Testis (tissue), 3 donors: ENCODE results near the gene DELE1. TPM values are rescaled to one million over a fixed set of nuclear protein-coding genes. Genes with fewer than 3 reads are reported as not detected.

ENCODE experiments used
- DNase-seq: peaks from one replicate; pipeline ENCODE4 v3.0.0-alpha.2; 2019
- H3K27ac ChIP-seq, 2 donors: fragments of 200-600 bp; sonication (generic); one replicate each; pipeline ENCODE4 v1.5.1; 2019
- H3K27me3 ChIP-seq: fragments of 200-600 bp; sonication (generic); one replicate; pipeline ENCODE4 v1.5.1; 2019
- H3K36me3 ChIP-seq: fragments of 200-600 bp; sonication (generic); one replicate; pipeline ENCODE4 v1.5.1; 2017; ENCODE audit warnings: low read depth; ENCODE audit errors: missing control alignments
- H3K4me1 ChIP-seq: fragments of 200-600 bp; sonication (generic); one replicate; pipeline ENCODE4 v1.5.1; 2019
- H3K4me3 ChIP-seq, 2 donors: fragments of 200-600 bp; sonication (generic); one replicate each; pipeline ENCODE4 v1.5.1; 2017 to 2019
- H3K9me3 ChIP-seq: fragments of 200-600 bp; sonication (generic); one replicate; pipeline ENCODE4 v1.5.1; 2017
- POLR2A ChIP-seq: fragments of 450-650 bp; IDR thresholded peaks from one replicate; pipeline ENCODE4 v1.6.1; 2017; ENCODE audit warnings: antibody characterized with exemption, mild to moderate bottlenecking, moderate library complexity
- WGBS, 2 donors: methylation state at CpG; one replicate each; pipeline ENCODE4 v1.1.5; 2018; 5-methylcytosine and 5-hydroxymethylcytosine counted together
- intact Hi-C: fragments of 100-400 bp; cut with DNase I; formaldehyde crosslinking; loops from one replicate; pipeline ENCODE4 v1.15.1; 2023; ENCODE audit warnings: low total_unique reads
- polyA plus RNA-seq: library from polyadenylated mRNA; stranded (reverse); fragments of 350-450 nt; fragmentation: Illumina TruSeq; extraction: RNeasy Lipid Tissue Mini Kit (QIAGEN cat#74804); gene quantifications from one replicate; pipeline ENCODE4 v1.2.3, GENCODE V29; 2014; ENCODE audit warnings: low read depth, low replicate concordance; ENCODE audit not compliant: insufficient read depth
- total RNA-seq, 2 donors: library from RNA; depleted of rRNA; stranded (reverse); fragments of >200 nt; gene quantifications; one replicate each; pipeline ENCODE4 v1.2.3, GENCODE V29; 2016
- TF ChIP-seq, protein P1 (sequence below), 3 experiments: fragments of 450-650 bp in 2 of 3; fragments of 200-600 bp in 1 of 3; sonication (generic) in 1 of 3; IDR thresholded peaks; one replicate each; pipeline ENCODE4 v1.5.1; 2016 to 2019; ENCODE audit warnings: antibody characterized with exemption in 3 of 3, mild to moderate bottlenecking in 2 of 3, moderate library complexity in 1 of 3

DELE1 gene
- total and polyA plus RNA-seq, 3 donors from 2014 or later, result 51.2 to 75.8 (median 69.9) TPM

DNA sequence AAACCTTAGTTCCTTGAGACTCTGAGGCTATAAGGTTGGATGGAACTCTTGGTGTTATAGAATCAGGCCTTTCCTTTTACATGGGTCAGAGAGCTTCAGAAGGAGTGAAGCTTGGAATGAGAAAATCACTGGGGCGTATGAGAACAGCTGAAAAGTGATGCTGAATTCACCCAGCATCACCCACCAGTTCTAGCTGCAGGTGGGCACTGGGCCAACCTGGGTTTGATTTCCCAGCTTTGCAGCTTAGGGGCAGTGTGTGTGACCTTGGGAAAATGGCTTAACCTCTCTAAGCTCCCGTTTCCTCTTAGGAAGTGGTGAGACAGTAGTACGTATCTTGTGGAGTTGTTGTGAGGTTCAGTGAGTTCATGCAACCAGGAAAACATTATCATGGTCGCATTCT lies 23.6 kb downstream of the DELE1 start:
- Histone ChIP-seq H3K27me3 (no peaks in the 10 kb centered on the region), H3K9me3 (no peaks in the 10 kb centered on the region), H3K27ac (no peak overlapping the region), H3K4me1 (no peaks in the 10 kb centered on the region), H3K4me3 (no peak overlapping the region), H3K36me3 (no peaks in the 10 kb centered on the region)
- intact Hi-C loops, result no loop called here
- no peak for TF ChIP-seq POLR2A
- TF ChIP-seq, protein P1, sequence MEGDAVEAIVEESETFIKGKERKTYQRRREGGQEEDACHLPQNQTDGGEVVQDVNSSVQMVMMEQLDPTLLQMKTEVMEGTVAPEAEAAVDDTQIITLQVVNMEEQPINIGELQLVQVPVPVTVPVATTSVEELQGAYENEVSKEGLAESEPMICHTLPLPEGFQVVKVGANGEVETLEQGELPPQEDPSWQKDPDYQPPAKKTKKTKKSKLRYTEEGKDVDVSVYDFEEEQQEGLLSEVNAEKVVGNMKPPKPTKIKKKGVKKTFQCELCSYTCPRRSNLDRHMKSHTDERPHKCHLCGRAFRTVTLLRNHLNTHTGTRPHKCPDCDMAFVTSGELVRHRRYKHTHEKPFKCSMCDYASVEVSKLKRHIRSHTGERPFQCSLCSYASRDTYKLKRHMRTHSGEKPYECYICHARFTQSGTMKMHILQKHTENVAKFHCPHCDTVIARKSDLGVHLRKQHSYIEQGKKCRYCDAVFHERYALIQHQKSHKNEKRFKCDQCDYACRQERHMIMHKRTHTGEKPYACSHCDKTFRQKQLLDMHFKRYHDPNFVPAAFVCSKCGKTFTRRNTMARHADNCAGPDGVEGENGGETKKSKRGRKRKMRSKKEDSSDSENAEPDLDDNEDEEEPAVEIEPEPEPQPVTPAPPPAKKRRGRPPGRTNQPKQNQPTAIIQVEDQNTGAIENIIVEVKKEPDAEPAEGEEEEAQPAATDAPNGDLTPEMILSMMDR (IDR thresholded peaks at IDR 0.05), result no peak
- WGBS, 2 donors, result 81 to 83% methylated on average over 4 of the region's 4 CpGs
- no peak for DNase-seq

DNA sequence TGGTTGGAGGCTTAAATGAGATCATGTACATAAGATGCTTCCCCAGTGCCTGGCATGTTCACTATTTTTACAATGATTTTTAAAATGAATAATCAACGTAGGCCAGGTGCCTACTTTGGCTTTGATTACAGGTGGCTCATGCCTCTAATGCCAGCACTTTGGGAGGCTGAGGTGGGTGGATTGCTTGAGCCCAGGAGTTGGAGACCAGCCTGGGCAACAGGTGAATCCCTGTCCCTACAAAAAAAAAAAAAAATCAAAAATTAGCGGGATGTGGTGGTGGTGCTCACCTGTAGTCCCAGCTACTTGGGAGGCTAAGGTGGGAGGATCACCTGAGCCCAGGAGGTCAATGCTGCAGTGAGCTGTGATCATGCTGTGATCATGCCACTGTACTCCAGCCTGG lies 25.1 kb downstream of the DELE1 start:
- no peak overlapping the region for H3K27ac ChIP-seq
- H3K27me3 ChIP-seq, result no peaks in the 10 kb centered on the region
- WGBS, 2 donors, result 90% methylated on average over 2 of the region's 2 CpGs
- H3K36me3 ChIP-seq, result no peaks in the 10 kb centered on the region
- no peaks in the 10 kb centered on the region for H3K4me1 ChIP-seq
- intact Hi-C loops, result no loop called here
- no peak overlapping the region for H3K4me3 ChIP-seq
- DNase-seq, result no peak
- H3K9me3 ChIP-seq, result no peaks in the 10 kb centered on the region
- TF ChIP-seq POLR2A, result no peak
- TF ChIP-seq, protein P1 (IDR thresholded peaks at IDR 0.05), result no peak

DNA sequence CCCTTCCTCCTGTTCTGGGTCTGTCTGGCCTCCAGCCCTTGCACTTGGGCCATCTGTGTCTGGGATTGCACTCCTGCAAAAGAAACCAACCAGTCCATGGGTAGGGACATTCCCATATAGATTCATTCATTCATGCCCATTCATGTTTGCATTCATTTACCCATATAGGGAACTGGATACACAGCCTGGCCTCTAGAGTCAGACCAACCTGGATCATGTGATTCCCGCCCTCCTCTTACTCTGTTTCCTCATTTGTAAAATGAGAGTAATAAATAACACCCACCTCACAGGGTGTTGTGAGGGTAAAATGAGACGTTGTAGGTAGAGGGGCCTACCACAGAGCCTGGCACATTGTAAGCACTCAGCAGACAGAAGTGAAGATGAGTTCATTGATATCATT lies 25.8 kb downstream of the DELE1 start:
- TF ChIP-seq, protein P1 (IDR thresholded peaks at IDR 0.05), result no peak
- no peak for TF ChIP-seq POLR2A
- no peaks in the 10 kb centered on the region for H3K36me3 ChIP-seq
- H3K4me3 ChIP-seq, result no peak overlapping the region
- no peaks in the 10 kb centered on the region for H3K27me3 ChIP-seq
- DNase-seq, result no peak
- 69 to 86% methylated on average over 2 of the region's 2 CpGs for WGBS, 2 donors
- no peaks in the 10 kb centered on the region for H3K9me3 ChIP-seq
- H3K4me1 ChIP-seq, result no peaks in the 10 kb centered on the region
- intact Hi-C loops, result no loop called here
- H3K27ac ChIP-seq, result no peak overlapping the region

DNA sequence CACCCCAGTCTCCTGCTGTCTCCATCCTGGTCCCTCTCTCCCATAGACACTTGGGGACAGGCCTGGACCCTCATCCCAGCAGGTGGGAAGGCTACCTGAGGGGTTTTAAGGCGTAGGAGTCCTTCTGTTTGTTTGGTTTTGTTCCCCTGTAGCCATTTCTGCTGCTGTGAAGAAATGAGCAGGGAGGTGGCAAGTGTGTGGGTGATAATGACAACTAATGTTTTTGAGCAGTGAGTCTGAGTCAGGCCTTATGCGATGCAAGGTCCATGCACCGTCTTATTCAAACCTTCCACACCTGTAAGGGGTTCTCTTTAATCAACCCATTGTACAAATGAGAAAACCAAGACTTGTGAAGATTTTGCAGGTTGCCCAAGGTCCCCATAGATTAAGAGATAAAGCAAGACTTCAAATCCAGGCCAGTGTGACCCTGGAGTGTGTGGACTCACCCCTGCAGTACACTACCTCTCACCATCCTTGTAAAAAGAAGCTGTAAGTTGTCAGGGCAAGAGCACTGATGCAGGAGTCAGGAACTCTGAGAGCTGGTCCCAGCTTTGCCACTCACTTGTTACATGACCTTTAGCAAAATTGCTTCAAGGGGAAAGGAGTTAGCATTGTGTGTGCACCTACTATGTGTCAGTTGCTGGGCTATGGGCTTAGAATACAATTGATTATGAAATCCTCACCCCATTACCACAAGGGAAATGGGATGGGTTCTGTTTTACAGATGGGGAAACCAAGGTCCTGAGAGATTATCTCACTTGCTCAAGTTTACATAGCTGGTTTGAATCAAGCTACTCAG lies 26.7 kb downstream of the DELE1 start:
- Histone ChIP-seq H3K9me3 (no peaks in the 10 kb centered on the region), H3K4me1 (no peaks in the 10 kb centered on the region), H3K36me3 (no peaks in the 10 kb centered on the region), H3K27me3 (no peaks in the 10 kb centered on the region), H3K4me3 (no peak overlapping the region), H3K27ac (no peak overlapping the region)
- WGBS, 2 donors, result 96 to 99% methylated on average over 3 of the region's 3 CpGs
- no peak for DNase-seq
- TF ChIP-seq, protein P1 (IDR thresholded peaks at IDR 0.05), result no peak
- TF ChIP-seq POLR2A, result no peak
- intact Hi-C loops, result loop anchor here (10.0 kb wide), 1 partner anchor 66 kb away; no protein-coding TSS in a partner anchor

DNA sequence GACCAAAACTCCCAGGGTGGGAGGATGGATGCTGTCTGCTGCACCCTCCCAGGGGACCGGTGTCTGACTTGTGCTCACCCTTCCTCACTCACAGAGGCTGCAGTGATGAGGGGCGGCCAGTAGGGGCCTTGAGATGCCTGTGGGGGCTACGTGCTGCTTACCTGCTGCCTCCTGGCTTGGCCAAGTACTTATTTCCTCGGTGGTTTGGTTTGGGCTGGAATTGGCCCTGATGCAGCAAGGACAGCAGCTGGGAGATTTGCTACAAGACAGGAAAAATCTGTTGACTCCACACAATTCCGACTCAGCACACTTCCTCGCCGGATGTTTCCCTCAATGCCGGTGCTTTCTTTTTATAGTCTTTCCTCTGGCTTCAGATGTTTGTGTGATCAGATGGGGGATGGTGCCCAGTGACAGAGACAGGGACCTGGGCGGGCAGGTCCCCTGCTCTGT lies 27.7 kb downstream of the DELE1 start:
- Histone ChIP-seq H3K36me3 (no peaks in the 10 kb centered on the region), H3K4me1 (no peaks in the 10 kb centered on the region), H3K9me3 (no peaks in the 10 kb centered on the region), H3K4me3 (no peak overlapping the region), H3K27me3 (no peaks in the 10 kb centered on the region), H3K27ac (no peak overlapping the region)
- WGBS, 2 donors, result 58 to 68% methylated on average over 9 of the region's 9 CpGs
- TF ChIP-seq, protein P1 (IDR thresholded peaks at IDR 0.05), result peak in 1 of 3 experiments; percentile 15
- no peak for TF ChIP-seq POLR2A
- DNase-seq, result no peak
- intact Hi-C loops, result loop anchor here (10.0 kb wide), 1 partner anchor 67 kb away; no protein-coding TSS in a partner anchor
